ENCODE results near the gene C1QTNF2. TPM values are rescaled to one million over a fixed set of nuclear protein-coding genes. Genes with fewer than 3 reads are reported as not detected.

Gene C1QTNF2
- total RNA-seq, 1 experiment from 2014 or later: not detected

GRCh38 chr5:160312960-160313727 lies 57.3 kb downstream of the C1QTNF2 start:
- Histone ChIP-seq H4K20me1 (ENCODE audit: insufficient read depth, low read depth, low read length) (no peaks in the 10 kb centered on the region), H3K27me3 (ENCODE audit: low read length) (no peaks in the 10 kb centered on the region), H3K9ac (ENCODE audit: low read length) (no peak overlapping the region), H3K27ac (ENCODE audit: low read length) (no peak overlapping the region), H3K4me3 (ENCODE audit: low read length) (no peak overlapping the region), H3K9me3 (ENCODE audit: low read length) (no peaks in the 10 kb centered on the region), H3K9me2 (replicated peaks; ENCODE audit: insufficient read depth, low read length) (no peaks in the 10 kb centered on the region), H3K36me3 (ENCODE audit: insufficient read depth, low read length) (no peaks in the 10 kb centered on the region), H2AFZ (ENCODE audit: low read length) (no peak overlapping the region), H3K4me1 (ENCODE audit: low read length) (no peaks in the 10 kb centered on the region), H3K79me2 (ENCODE audit: low read length) (no peaks in the 10 kb centered on the region), H3K4me2 (ENCODE audit: low read depth, low read length, poor library complexity, severe bottlenecking) (no peak overlapping the region)
- DNase-seq: no peak

GRCh38 chr5:160312134-160312959 lies 58.1 kb downstream of the C1QTNF2 start, which contains the start of gene CCNJL:
TSS of gene CCNJL (minus strand) at chr5:160312564. CDS start at chr5:160311923, 641 bp downstream.
- H2AFZ ChIP-seq (ENCODE audit: low read length): no peak within 1 kb of the TSS
- H3K4me3 ChIP-seq (ENCODE audit: low read length): no peak within 1 kb of the TSS
- H4K20me1 ChIP-seq (ENCODE audit: insufficient read depth, low read depth, low read length): no peaks in the 10 kb centered on the region
- H3K4me2 ChIP-seq (ENCODE audit: low read depth, low read length, poor library complexity, severe bottlenecking): no peak within 1 kb of the TSS
- H3K79me2 ChIP-seq (ENCODE audit: low read length): no peaks in the 10 kb centered on the region
- no peaks in the 10 kb centered on the region for H3K4me1 ChIP-seq (ENCODE audit: low read length)
- H3K9me3 ChIP-seq (ENCODE audit: low read length): no peaks in the 10 kb centered on the region
- DNase-seq: no peak
- H3K9me2 ChIP-seq (replicated peaks; ENCODE audit: insufficient read depth, low read length): no peaks in the 10 kb centered on the region
- H3K36me3 ChIP-seq (ENCODE audit: insufficient read depth, low read length): no peaks in the 10 kb centered on the region
- no peak within 1 kb of the TSS for H3K9ac ChIP-seq (ENCODE audit: low read length)
- H3K27ac ChIP-seq (ENCODE audit: low read length): no peak within 1 kb of the TSS
- no peaks in the 10 kb centered on the region for H3K27me3 ChIP-seq (ENCODE audit: low read length)

- H3K4me3 ChIP-seq (ENCODE audit: low read length): no peak overlapping the region
- H3K4me2 ChIP-seq (ENCODE audit: low read depth, low read length, poor library complexity, severe bottlenecking): no peak overlapping the region
- H2AFZ ChIP-seq (ENCODE audit: low read length): no peak overlapping the region
- no peaks in the 10 kb centered on the region for H3K36me3 ChIP-seq (ENCODE audit: insufficient read depth, low read length)
- H3K27ac ChIP-seq (ENCODE audit: low read length): no peak overlapping the region
- no peak for DNase-seq
- no peaks in the 10 kb centered on the region for H3K4me1 ChIP-seq (ENCODE audit: low read length)
- no peaks in the 10 kb centered on the region for H4K20me1 ChIP-seq (ENCODE audit: insufficient read depth, low read depth, low read length)
- no peak overlapping the region for H3K9ac ChIP-seq (ENCODE audit: low read length)
- no peaks in the 10 kb centered on the region for H3K79me2 ChIP-seq (ENCODE audit: low read length)
- no peaks in the 10 kb centered on the region for H3K27me3 ChIP-seq (ENCODE audit: low read length)
- no peaks in the 10 kb centered on the region for H3K9me2 ChIP-seq (replicated peaks; ENCODE audit: insufficient read depth, low read length)
- H3K9me3 ChIP-seq (ENCODE audit: low read length): no peaks in the 10 kb centered on the region
Measured at GRCh38 chr5:160311491-160312133, 58.8 kb downstream of the C1QTNF2 start.

DNA sequence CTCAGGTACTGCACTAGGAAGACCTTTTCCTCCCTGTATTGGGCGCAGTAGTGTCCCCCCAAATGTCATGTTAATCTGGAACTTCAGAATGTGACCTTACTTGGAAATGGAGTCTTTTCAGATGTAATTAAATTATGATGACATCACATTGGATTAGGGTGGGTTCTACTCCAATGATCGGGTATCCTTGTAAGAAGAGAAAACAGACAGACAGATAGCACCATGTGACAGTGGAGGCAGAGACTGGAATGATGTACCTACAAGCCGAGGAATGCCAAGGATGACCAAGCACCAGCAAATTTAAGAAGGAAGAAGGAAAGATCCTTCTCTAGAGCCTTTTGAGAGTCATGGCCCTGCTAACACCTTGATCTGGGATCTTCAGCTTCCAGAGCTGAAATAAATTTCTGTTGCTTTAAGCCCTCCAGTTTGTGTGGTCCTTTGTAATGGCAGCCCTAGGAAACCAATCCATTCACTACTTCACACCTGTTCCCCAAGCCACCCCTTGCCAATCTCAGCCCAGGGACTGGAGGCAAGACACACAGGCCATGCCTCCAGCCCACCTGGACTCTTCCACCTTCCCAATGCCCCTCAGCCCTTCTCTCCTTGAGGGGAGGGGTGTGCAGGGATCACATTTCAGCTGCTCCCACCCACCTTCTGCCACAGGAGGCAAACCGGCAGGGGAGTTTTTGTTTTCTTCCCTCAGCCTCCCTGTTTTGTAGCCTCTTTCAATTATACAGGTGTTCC lies 59.7 kb downstream of the C1QTNF2 start:
- H3K36me3 ChIP-seq (ENCODE audit: insufficient read depth, low read length): no peaks in the 10 kb centered on the region
- DNase-seq: no peak
- H3K9ac ChIP-seq (ENCODE audit: low read length): no peak overlapping the region
- H3K4me1 ChIP-seq (ENCODE audit: low read length): no peaks in the 10 kb centered on the region
- no peaks in the 10 kb centered on the region for H4K20me1 ChIP-seq (ENCODE audit: insufficient read depth, low read depth, low read length)
- H3K27ac ChIP-seq (ENCODE audit: low read length): no peak overlapping the region
- H2AFZ ChIP-seq (ENCODE audit: low read length): no peak overlapping the region
- no peak overlapping the region for H3K4me3 ChIP-seq (ENCODE audit: low read length)
- H3K4me2 ChIP-seq (ENCODE audit: low read depth, low read length, poor library complexity, severe bottlenecking): no peak overlapping the region
- H3K9me3 ChIP-seq (ENCODE audit: low read length): no peaks in the 10 kb centered on the region
- no peaks in the 10 kb centered on the region for H3K9me2 ChIP-seq (replicated peaks; ENCODE audit: insufficient read depth, low read length)
- no peaks in the 10 kb centered on the region for H3K79me2 ChIP-seq (ENCODE audit: low read length)
- H3K27me3 ChIP-seq (ENCODE audit: low read length): no peaks in the 10 kb centered on the region

DNA sequence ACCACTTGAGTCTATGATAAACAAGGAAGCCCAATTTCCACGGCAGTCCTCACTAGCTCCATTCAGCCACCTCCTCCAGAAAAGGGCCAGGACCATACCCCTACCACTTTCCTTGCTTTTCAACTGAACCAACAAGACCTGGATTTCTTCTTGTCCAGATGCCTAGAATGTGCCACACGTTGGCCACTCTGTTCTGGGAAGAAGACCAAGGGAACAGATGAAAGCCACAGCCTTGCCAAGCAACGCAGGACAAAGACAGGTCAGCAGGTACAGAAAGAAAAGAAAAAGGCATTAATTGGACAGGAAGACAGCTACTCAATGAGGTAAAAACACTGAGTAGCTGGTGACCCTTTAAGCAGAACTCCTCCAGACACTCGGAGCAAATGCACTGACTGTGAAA lies 60.3 kb downstream of the C1QTNF2 start:
- no peak overlapping the region for H3K4me3 ChIP-seq (ENCODE audit: low read length)
- no peak overlapping the region for H3K9ac ChIP-seq (ENCODE audit: low read length)
- H4K20me1 ChIP-seq (ENCODE audit: insufficient read depth, low read depth, low read length): no peaks in the 10 kb centered on the region
- no peak for DNase-seq
- no peak overlapping the region for H3K27ac ChIP-seq (ENCODE audit: low read length)
- no peaks in the 10 kb centered on the region for H3K9me2 ChIP-seq (replicated peaks; ENCODE audit: insufficient read depth, low read length)
- H3K27me3 ChIP-seq (ENCODE audit: low read length): no peaks in the 10 kb centered on the region
- H3K4me2 ChIP-seq (ENCODE audit: low read depth, low read length, poor library complexity, severe bottlenecking): no peak overlapping the region
- no peaks in the 10 kb centered on the region for H3K9me3 ChIP-seq (ENCODE audit: low read length)
- no peaks in the 10 kb centered on the region for H3K4me1 ChIP-seq (ENCODE audit: low read length)
- no peak overlapping the region for H2AFZ ChIP-seq (ENCODE audit: low read length)
- no peaks in the 10 kb centered on the region for H3K79me2 ChIP-seq (ENCODE audit: low read length)
- no peaks in the 10 kb centered on the region for H3K36me3 ChIP-seq (ENCODE audit: insufficient read depth, low read length)

GRCh38 chr5:160306696-160307095 lies 63.7 kb downstream of the C1QTNF2 start:
- Histone ChIP-seq H3K79me2 (ENCODE audit: low read length) (no peaks in the 10 kb centered on the region), H3K9ac (ENCODE audit: low read length) (no peak overlapping the region), H3K9me3 (ENCODE audit: low read length) (no peaks in the 10 kb centered on the region), H3K27ac (ENCODE audit: low read length) (no peak overlapping the region), H3K4me1 (ENCODE audit: low read length) (no peaks in the 10 kb centered on the region), H3K4me3 (ENCODE audit: low read length) (no peak overlapping the region), H3K4me2 (ENCODE audit: low read depth, low read length, poor library complexity, severe bottlenecking) (no peak overlapping the region), H3K27me3 (ENCODE audit: low read length) (no peaks in the 10 kb centered on the region), H2AFZ (ENCODE audit: low read length) (no peak overlapping the region), H3K36me3 (ENCODE audit: insufficient read depth, low read length) (no peaks in the 10 kb centered on the region), H4K20me1 (ENCODE audit: insufficient read depth, low read depth, low read length) (no peaks in the 10 kb centered on the region), H3K9me2 (replicated peaks; ENCODE audit: insufficient read depth, low read length) (no peaks in the 10 kb centered on the region)
- no peak for DNase-seq

GRCh38 chr5:160305319-160305718 lies 65.1 kb downstream of the C1QTNF2 start:
- no peak for DNase-seq
- no peak overlapping the region for H3K4me3 ChIP-seq (ENCODE audit: low read length)
- H3K27ac ChIP-seq (ENCODE audit: low read length): no peak overlapping the region
- H3K4me2 ChIP-seq (ENCODE audit: low read depth, low read length, poor library complexity, severe bottlenecking): no peak overlapping the region
- H3K27me3 ChIP-seq (ENCODE audit: low read length): no peaks in the 10 kb centered on the region
- H3K36me3 ChIP-seq (ENCODE audit: insufficient read depth, low read length): no peaks in the 10 kb centered on the region
- no peak overlapping the region for H2AFZ ChIP-seq (ENCODE audit: low read length)
- H4K20me1 ChIP-seq (ENCODE audit: insufficient read depth, low read depth, low read length): no peaks in the 10 kb centered on the region
- H3K9ac ChIP-seq (ENCODE audit: low read length): no peak overlapping the region
- H3K4me1 ChIP-seq (ENCODE audit: low read length): no peaks in the 10 kb centered on the region
- no peaks in the 10 kb centered on the region for H3K9me3 ChIP-seq (ENCODE audit: low read length)
- H3K79me2 ChIP-seq (ENCODE audit: low read length): no peaks in the 10 kb centered on the region
- H3K9me2 ChIP-seq (replicated peaks; ENCODE audit: insufficient read depth, low read length): no peaks in the 10 kb centered on the region

Measured in Karpas-422 (cell line).